ENCODE data around the gene TGFBR2. TPM values are rescaled to one million over a fixed set of nuclear protein-coding genes. Genes with fewer than 3 reads are reported as not detected.

Gene TGFBR2
- total RNA-seq, 1 experiment from 2014 or later, result 6.8 TPM

DNA sequence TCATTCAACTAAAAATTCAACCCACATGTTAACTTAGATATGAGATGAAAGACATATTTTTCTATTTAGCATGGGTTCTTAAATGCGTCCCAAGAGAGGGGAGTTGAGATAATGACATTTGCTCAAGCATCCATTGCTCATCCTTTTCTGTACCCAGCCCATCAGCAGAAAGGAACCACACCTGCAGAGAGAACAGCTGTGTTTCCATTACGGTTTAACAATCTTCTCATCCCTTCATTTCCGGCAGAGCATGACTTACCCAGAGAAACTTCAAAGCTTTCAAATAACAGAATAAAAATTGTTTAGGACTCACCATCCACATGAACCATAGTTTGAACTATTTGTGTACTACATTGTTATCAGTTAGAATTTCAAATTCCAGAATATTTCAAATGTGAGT, 113.1 kb downstream of the TGFBR2 start:
- DNase-seq (ENCODE audit: low read depth), result no peak

DNA sequence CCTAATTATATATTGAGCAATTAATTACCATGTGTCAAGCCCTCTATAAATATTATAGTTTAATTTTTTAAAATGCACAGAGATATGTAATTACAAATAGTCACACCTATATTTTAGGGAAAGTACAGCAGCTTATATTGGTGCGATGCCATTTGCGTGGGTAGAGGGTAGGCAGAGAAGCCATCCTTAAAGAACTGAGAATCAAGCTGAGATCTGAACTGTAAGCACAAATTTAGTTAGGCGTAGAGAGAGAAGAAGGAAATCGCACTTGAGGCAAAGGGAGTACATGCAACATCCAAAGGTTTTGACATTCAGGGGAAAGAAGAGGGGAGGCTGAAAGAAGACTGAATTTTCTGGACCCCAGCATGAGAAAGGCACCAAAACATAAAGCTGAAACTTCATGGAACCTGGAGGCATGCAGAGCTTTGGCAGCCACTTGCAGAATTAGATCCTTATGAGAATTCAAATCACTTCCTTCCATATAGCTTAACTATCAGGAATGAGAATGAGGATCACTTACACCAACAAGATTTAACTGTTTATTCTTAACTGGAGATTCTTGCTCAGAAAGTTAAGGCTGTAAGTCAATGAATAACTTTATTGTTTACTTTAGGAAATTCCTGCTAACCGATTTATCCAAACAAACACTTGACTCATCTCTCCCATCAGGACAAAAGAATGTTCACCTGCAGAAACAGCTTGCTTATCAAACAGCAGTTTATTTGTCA, 114.3 kb downstream of the TGFBR2 start:
- DNase-seq (ENCODE audit: low read depth), result peak; percentile 29

DNA sequence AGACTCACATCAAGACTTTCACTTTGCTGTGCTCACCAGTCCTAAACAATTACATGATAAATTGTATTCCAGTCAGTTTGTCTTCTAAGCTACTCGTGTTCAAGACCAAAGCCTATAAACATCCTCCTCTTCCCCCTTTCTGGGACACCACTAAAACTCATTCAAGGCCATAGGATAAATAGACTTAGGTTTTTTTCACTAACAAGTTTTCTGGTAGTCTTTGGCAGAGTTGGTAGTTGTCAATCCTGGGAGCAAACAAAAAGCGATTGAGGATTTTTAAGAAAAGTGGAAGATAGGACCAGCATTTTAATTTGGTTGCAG, 114.9 kb downstream of the TGFBR2 start:
- no peak for DNase-seq (ENCODE audit: low read depth)

DNA sequence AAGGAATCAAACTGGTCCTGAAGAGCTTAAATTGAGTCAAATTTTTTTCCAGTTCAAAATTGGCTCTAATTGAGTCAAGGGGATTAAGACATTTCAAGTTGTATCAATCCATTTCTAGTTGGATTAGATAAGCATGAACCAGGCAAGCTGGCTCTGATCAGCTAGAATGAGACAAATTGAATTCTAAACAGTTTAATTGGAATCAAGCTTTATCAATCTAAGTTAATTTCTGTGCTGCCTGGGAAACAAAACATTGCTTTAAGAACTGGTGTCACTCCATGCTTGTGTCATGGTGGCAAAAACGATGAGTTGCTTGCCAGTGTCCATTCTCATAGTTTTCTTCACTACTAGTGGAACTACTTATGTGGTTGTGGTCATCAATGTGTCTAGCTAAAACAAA, 116.8 kb downstream of the TGFBR2 start:
- DNase-seq (ENCODE audit: low read depth), result no peak

DNA sequence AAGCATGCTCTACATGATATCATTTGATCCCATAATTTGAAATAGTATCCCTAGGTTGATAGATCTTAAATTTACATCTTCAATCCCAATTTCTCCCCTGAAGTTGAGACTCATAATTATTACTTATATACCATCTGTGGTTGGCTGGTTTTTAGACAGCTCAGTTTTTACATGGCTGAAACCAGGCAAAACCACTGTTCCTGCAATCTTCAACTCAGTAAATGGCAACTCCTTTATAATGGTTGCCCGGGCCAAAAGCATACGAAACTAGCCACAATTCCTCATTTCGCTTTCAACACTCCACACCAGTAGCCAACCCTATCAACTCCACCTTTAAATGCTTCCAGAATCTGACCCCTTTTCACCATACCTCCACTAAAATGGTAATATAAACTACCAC, 118.5 kb downstream of the TGFBR2 start:
- no peak for DNase-seq (ENCODE audit: low read depth)

DNA sequence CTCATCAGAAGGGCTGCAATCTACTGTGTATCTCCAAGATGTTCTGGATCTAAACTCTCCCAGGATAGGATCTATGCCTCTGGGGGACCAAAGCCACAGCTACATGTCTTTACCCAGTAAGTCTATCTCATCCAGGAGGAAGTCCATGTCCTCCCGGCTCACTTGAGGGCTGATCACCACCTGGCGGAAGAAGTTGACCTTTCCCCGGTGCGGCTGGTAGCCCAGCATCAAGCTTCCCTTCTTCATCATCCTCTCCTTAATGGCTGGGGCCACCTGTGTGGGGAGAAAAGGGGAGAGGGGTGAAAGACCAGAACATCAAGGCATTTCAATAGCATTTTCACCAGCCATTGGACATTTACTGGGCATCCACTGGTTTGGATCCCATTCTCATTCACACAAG, 121.7 kb downstream of the TGFBR2 start:
- DNase-seq (ENCODE audit: low read depth), result no peak

DNA sequence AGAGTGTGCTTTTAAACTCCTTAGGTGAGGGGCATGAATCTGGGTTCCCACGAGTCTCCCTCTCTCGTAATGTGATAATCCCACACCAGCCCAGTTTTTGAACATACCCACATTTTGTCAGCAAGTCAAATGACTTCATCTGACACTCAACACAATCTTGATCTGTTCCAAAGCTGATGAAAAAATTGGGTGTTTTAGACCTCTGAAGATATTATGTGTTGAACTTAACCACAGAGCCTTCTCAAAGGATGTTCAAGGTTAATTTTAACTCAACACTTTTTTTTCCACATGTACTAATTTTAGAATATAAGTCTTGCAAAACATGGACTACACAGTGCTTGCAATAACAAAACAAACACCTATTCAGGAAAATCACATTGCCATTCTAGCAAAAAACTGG, 123.1 kb downstream of the TGFBR2 start:
- DNase-seq (ENCODE audit: low read depth), result no peak

DNA sequence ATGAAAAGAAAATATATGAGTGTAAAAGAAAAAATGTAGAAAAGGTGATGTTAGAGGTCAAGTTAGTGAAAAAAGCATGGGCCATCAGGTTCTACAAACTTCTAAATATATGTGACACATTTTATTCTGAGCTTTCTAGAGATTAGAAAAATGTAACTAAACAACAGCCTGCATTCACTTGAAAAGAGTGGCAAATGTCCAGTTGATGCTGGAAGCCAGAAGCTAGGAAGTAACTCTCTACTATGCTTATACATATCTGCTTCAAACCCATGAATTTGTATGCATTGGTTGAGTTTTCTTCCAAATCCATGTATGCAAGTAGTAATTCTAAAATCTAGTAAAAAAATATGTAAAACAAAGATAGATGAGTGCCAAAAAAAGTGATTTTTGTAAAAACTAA, 123.5 kb downstream of the TGFBR2 start:
- no peak for DNase-seq (ENCODE audit: low read depth)

DNA sequence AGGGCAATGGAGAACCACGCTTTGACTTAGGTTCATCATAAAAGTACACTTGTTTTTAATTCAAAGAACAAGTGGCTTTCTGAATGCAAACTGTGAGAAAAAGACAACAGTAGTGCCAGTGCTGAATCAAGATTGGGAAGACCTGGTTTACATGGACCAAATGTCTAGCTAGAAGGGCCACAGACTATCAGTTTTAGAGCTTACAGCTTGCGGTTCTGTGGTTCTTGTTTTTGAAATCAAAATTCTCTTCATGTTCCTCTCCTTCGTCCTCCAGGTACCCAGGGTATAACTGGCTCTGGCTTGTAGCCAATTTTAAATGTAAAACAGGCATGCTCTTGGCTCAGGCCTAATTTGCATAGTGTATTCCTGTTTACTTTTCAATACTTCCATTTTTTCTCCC, 124.6 kb downstream of the TGFBR2 start:
- no peak for DNase-seq (ENCODE audit: low read depth)

DNA sequence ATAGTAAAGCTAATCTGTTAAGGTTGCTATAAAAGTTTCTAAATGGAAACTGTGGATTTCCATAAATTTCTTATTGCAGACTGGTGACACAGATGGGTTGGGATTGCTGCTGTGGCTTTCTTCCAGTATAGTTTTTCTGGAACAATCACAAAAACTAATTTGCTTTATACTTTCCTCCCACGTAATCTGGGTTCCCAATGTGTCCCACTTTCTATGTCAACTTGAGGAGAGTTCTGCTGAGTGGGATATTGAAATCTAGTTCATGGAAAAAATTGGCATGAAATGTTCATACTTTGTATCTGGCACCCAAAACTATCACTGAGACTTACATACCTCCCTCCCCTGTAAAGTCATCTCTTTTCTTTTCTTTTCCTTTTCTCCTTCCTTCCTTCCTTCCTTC, 126.8 kb downstream of the TGFBR2 start:
- DNase-seq (ENCODE audit: low read depth), result no peak

DNA sequence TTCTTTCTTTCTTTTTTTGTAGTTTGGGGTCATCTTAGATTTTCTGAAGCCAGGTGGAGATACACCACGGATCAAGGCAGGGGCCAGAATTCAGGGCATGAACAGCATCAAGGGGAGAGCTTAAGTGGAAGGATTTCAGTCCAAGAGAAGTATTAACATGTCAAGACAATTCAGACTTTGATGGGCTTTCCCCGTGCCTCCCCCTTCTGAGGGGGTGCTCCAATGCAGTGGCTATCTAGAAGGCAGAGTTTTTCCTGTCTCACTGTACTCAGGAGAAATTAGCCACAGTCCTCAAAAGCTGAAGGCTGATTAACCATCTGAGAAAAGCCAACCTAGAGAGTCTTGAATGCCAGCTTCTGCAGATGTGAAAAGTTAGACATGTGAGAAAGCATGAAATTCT, 127.3 kb downstream of the TGFBR2 start:
- no peak for DNase-seq (ENCODE audit: low read depth)

DNA sequence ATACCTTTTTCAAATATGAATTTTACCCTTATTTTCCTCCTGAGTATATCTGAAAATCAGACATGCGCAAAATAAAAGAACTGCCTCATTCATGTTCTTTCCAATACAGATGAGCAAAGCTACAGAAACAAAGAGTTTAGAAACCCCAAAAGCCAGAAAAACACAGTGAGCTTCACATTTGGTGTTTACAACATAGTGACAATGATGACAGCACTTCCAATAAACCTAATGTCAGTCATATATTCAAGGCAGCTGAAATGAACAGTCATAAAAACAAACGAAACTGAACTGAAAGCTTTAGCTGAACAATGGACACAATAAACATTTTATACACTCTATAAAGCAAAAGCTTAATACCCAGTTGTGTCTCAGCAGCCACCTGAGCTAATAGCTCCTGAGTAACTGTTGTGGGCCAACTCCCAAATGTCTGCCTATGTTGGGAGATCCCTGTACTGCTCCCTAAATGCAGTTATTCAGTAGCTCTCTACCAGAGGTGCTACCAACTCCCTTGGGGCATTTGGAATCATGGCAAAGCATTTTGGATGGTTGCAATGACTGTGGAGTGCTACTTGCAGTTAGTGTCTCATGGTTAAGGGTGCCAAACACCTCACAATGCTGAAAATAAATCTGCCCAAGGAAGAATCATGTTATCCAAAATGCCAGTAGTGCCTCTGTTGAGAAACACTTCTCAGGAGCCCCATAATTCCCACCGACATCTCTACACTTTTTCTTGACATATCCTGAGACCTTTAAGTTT, 131.5 kb downstream of the TGFBR2 start:
- no peak for DNase-seq (ENCODE audit: low read depth)

DNA sequence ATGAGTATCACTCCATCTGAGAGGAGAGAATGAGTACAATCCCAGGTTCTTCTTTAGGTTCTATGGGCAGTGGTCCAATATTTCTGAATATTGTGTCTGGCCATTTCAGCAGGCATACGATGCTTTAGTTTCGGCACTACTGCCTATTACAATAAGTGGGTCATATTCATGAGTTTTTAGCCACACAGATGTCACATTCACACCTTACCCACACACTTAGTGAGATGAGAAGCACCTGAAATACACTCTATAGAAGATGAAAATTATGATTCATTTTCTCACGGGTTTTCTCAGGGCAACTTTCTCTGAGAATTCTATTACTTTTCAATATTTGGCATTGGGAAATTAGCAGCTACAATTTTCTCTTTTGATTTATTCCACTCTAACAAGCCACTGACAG, 132.2 kb downstream of the TGFBR2 start:
- no peak for DNase-seq (ENCODE audit: low read depth)

DNA sequence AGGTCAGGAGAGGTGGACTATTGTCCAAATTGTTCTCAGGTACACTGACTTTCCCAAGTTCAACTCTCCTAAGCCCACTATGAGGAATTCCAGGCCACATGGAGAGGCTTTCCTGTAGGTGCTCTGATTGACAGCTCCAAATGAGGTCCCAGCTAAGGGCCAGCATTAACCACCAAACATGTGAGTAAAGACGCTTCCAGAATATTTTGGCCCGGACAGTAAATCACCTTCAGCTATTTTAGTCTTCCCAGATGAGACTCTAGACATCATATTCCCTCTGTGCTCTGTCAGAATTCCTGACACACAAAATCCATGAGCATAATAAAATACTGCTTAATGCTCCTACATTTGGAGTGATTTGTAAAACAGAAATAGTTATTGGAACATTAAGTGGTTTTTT, 135.5 kb downstream of the TGFBR2 start:
- DNase-seq (ENCODE audit: low read depth), result no peak

DNA sequence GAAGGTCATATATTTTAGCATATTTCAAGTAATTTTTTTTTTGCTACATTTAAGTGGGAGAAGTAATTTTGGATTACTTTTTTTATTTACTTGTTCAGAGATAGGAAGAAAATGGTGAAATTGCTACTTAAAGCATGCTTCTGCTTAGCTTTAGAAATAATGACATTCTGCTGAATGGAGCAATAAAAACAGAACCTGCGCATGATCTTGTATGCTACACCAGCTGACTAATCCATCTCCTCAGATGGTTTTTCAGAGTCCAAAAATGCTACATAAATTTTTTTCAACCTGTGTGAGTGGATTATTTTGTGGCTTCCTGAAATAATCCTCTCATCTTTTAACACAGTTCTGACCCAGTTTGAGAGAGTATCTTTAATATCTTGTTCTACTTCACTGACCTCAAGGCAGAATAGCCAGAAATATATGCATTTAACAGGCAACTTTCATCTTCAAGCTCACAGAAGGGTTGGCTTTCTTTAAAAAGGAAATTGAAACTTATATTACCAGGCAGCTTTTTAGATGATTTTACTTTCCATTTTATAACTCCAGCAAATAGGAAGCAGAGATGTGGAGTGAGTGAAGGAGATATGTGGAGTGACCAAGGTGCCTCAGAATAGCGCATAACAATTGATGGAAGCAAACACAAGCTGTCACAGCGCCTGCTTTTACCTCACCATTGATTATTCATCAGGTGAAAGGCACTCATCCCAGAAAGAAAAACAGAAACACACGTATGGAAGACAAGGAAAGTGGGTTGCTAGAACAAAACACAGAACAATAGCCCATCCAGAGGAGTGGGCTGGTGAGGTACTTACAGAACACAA, 136.6 kb downstream of the TGFBR2 start:
- no peak for DNase-seq (ENCODE audit: low read depth)
